GM23338 (cell line): ENCODE results near the gene MAN2A2. TPM values are rescaled to one million over a fixed set of nuclear protein-coding genes. Genes with fewer than 3 reads are reported as not detected.

Experiments
- ATAC-seq: fragments of 200-7000 bp; cut with Tn5 transposase; 3 replicates; pipeline ENCODE4 v1.9.1; 2020
- DNase-seq: peaks from one replicate; pipeline ENCODE4 v3.0.0-alpha.2; 2015; ENCODE audit warnings: low spot score
- H2AFZ ChIP-seq: fragments of 200-600 bp; sonication (generic); 2 replicates; pipeline ENCODE4 v1.8.0; 2016; ENCODE audit warnings: antibody characterized with exemption, mild to moderate bottlenecking, moderate library complexity
- H3F3A ChIP-seq: fragments of 200-600 bp; sonication (generic); replicated peaks from 2 replicates; pipeline ENCODE4 v1.8.0; 2017; ENCODE audit warnings: antibody characterized with exemption, mixed run types, low read depth
- H3K27ac ChIP-seq: fragments of 200-600 bp; sonication (generic); 2 replicates; pipeline ENCODE4 v1.6.1; 2016; ENCODE audit warnings: low read depth
- H3K27me3 ChIP-seq: fragments of 200-600 bp; sonication (generic); 2 replicates; pipeline ENCODE4 v1.8.0; 2016; ENCODE audit warnings: mild to moderate bottlenecking, mixed run types, moderate library complexity; ENCODE audit not compliant: insufficient read depth
- H3K36me3 ChIP-seq: fragments of 200-600 bp; sonication (generic); 2 replicates; pipeline ENCODE4 v1.8.0; 2016; ENCODE audit warnings: mild to moderate bottlenecking; ENCODE audit not compliant: insufficient read depth
- H3K4me1 ChIP-seq: fragments of 200-600 bp; sonication (generic); 2 replicates; pipeline ENCODE4 v1.8.0; 2016; ENCODE audit warnings: mild to moderate bottlenecking, moderate library complexity; ENCODE audit not compliant: insufficient read depth
- H3K4me2 ChIP-seq: fragments of 200-600 bp; sonication (generic); 2 replicates; pipeline ENCODE4 v1.7.1; 2017; ENCODE audit warnings: mixed run types
- H3K4me3 ChIP-seq: fragments of 200-600 bp; sonication (generic); 2 replicates; pipeline ENCODE4 v1.6.1; 2016; ENCODE audit warnings: mixed run types
- H3K79me2 ChIP-seq: fragments of 200-600 bp; sonication (generic); replicated peaks from 2 replicates; pipeline ENCODE4 v1.8.0; 2017; ENCODE audit warnings: mild to moderate bottlenecking; ENCODE audit not compliant: insufficient read depth
- H3K9me2 ChIP-seq: fragments of 200-600 bp; sonication (generic); 2 replicates; pipeline ENCODE4 v1.8.0; 2017; ENCODE audit not compliant: insufficient read depth
- H4K20me1 ChIP-seq: fragments of 200-600 bp; sonication (generic); replicated peaks from 2 replicates; pipeline ENCODE4 v1.8.0; 2017; ENCODE audit warnings: mild to moderate bottlenecking; ENCODE audit not compliant: insufficient read depth
- H3K27ac Mint-ChIP-seq: 2 replicates; pipeline ENCODE4 v1.8.0; 2020; ENCODE audit warnings: inconsistent platforms, mild to moderate bottlenecking, moderate library complexity, mixed read lengths
- H3K27me3 Mint-ChIP-seq: 3 replicates; pipeline ENCODE4 v1.8.0; 2022; ENCODE audit warnings: low read depth, mild to moderate bottlenecking, moderate library complexity, mixed read lengths, inconsistent platforms; ENCODE audit not compliant: insufficient read depth, poor library complexity
- H3K36me3 Mint-ChIP-seq: 3 replicates; pipeline ENCODE4 v1.8.0; 2021; ENCODE audit warnings: low read depth, mild to moderate bottlenecking, inconsistent platforms, moderate library complexity, mixed read lengths
- H3K4me1 Mint-ChIP-seq: 3 replicates; pipeline ENCODE4 v1.8.0; 2020; ENCODE audit warnings: mild to moderate bottlenecking, inconsistent platforms, mixed read lengths
- H3K4me3 Mint-ChIP-seq: 3 replicates; pipeline ENCODE4 v1.8.0; 2021; ENCODE audit warnings: moderate library complexity, mild to moderate bottlenecking, inconsistent platforms, mixed read lengths
- H3K9me3 Mint-ChIP-seq: 3 replicates; pipeline ENCODE4 v1.8.0; 2020; ENCODE audit warnings: moderate library complexity, mild to moderate bottlenecking, inconsistent platforms, mixed read lengths
- ETS1 ChIP-seq: IDR thresholded peaks from 2 replicates; pipeline ENCODE4 v1.6.1; 2016; ENCODE audit warnings: antibody characterized with exemption
- EZH2phosphoT487 ChIP-seq: fragments of 200-600 bp; sonication (generic); IDR thresholded peaks from one replicate; pipeline ENCODE4 v1.8.1; 2018; ENCODE audit warnings: antibody characterized with exemption; ENCODE audit not compliant: unreplicated experiment
- JUNB ChIP-seq: IDR thresholded peaks from one replicate; pipeline ENCODE4 v1.6.1; 2016; ENCODE audit warnings: antibody characterized with exemption; ENCODE audit not compliant: unreplicated experiment
- REST ChIP-seq: IDR thresholded peaks from one replicate; pipeline ENCODE4 v1.6.1; 2018; ENCODE audit warnings: antibody characterized with exemption; ENCODE audit not compliant: unreplicated experiment
- ZNF114 ChIP-seq: fragments of 250-450 bp; sonication (Bioruptor Pico); IDR thresholded peaks from 2 replicates; pipeline ENCODE4 v1.5.0; 2020; ENCODE audit warnings: mild to moderate bottlenecking, moderate library complexity
- polyA plus RNA-seq: library from polyadenylated mRNA; unstranded; fragments of >200 nt; fragmentation: Nextera tagmentation; extraction: Ambion mirVana; gene quantifications from 2 replicates; pipeline ENCODE4 v1.2.1, GENCODE V29; 2016
- total RNA-seq: library from RNA; depleted of rRNA; stranded (reverse); fragments of >200 nt; shearing (Covaris generic); gene quantifications from 2 replicates; pipeline ENCODE4 v1.2.3, GENCODE V29; 2014
- TF ChIP-seq, protein P1 (sequence below), 2 experiments: fragments of 200-600 bp in 1 of 2; sonication (generic) in 1 of 2; conservative IDR thresholded peaks; 2 replicates each; pipeline versions ENCODE4 v1.5.1 to v1.6.1; 2016 to 2017; ENCODE audit warnings: antibody characterized with exemption in 2 of 2, low read depth in 2 of 2, mild to moderate bottlenecking in 2 of 2, moderate library complexity in 1 of 2

MAN2A2 gene
- total and polyA plus RNA-seq, 2 experiments from 2014 or later = 8.2 to 17.1 TPM

DNA sequence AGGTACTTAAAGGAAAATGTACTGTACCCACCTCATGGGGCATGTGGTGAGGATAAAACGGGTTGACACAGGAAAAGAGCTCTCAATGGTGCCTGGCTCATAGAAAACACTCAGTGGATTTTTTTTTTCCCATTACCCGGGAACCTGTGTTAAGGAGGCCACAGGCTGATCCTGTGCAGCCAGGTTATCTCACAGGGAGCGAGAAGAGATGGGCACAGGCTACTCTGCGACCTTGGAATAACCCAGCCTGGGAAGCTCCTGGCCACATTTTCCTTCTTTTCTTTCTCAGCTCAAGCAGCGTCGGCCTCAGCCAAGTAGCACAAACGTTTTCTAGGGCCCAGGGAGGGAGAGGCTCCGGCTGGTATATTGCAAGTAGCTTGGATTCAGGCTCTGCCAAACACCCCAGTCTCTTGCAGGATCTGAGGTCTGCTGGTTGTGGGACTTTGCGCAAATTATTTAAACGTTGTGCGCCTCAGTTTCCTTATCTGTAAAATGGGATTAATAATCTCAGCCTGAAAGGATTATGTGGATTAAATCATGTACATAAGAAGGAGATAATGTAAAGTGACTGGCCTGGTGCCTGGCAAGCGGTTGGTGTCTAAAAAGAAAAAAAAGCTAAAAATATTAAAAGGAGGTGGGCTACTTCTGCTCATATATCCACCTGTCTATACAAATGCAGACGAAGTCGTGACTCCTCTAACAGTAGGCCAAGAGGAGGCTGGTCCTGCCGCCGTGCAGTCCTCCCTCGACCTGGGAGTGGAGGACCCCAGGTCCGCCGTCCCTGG lies 32.6 kb upstream of the MAN2A2 start:
- ATAC-seq (peak; percentile 11), DNase-seq (peak; percentile 49)
- H2AFZ ChIP-seq = peak overlapping the region; percentile 83
- H3K27ac Mint-ChIP-seq = peak overlapping the region; percentile 61; the same call in 1 of the 2 replicates
- H3K4me2 ChIP-seq = peak overlapping the region; percentile 90
- H3K4me3 Mint-ChIP-seq = peak overlapping the region; percentile 77
- H3F3A ChIP-seq = peaks cover 22% of the 10 kb centered on the region
- peak overlapping the region; percentile 76 for H3K4me3 ChIP-seq
- H3K9me2 ChIP-seq = no peaks in the 10 kb centered on the region
- TF ChIP-seq REST (no peak), JUNB (no peak), ZNF114 (CRISPR knock-in tag) (no peak), EZH2phosphoT487 (no peak)
- TF ChIP-seq, protein P1, sequence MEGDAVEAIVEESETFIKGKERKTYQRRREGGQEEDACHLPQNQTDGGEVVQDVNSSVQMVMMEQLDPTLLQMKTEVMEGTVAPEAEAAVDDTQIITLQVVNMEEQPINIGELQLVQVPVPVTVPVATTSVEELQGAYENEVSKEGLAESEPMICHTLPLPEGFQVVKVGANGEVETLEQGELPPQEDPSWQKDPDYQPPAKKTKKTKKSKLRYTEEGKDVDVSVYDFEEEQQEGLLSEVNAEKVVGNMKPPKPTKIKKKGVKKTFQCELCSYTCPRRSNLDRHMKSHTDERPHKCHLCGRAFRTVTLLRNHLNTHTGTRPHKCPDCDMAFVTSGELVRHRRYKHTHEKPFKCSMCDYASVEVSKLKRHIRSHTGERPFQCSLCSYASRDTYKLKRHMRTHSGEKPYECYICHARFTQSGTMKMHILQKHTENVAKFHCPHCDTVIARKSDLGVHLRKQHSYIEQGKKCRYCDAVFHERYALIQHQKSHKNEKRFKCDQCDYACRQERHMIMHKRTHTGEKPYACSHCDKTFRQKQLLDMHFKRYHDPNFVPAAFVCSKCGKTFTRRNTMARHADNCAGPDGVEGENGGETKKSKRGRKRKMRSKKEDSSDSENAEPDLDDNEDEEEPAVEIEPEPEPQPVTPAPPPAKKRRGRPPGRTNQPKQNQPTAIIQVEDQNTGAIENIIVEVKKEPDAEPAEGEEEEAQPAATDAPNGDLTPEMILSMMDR (conservative IDR thresholded peaks at IDR 0.05; ENCODE audit: low read depth in 2 of 2) = no peak
- no peaks in the 10 kb centered on the region; the same call in 2 of the 3 replicates for H3K36me3 Mint-ChIP-seq
- H3K79me2 ChIP-seq = peaks cover 22% of the 10 kb centered on the region
- no peaks in the 10 kb centered on the region for H3K9me3 Mint-ChIP-seq
- H3K4me1 ChIP-seq = peaks cover 55% of the 10 kb centered on the region
- no peaks in the 10 kb centered on the region for H3K27me3 ChIP-seq
- no peaks in the 10 kb centered on the region for H4K20me1 ChIP-seq
- peaks cover 62% of the 10 kb centered on the region for H3K4me1 Mint-ChIP-seq
- no peaks in the 10 kb centered on the region for H3K36me3 ChIP-seq
- peaks cover 11% of the 10 kb centered on the region for H3K27me3 Mint-ChIP-seq
- peak overlapping the region; percentile 85 for H3K27ac ChIP-seq

GRCh38 chr15:90871139-90871715 lies 31.9 kb upstream of the MAN2A2 start:
- no peaks in the 10 kb centered on the region for H3K27me3 ChIP-seq
- H3K36me3 ChIP-seq = no peaks in the 10 kb centered on the region
- peak overlapping the region; percentile 61; the same call in 1 of the 2 replicates for H3K27ac Mint-ChIP-seq
- H3K4me3 ChIP-seq = peak overlapping the region; percentile 76
- H3K27me3 Mint-ChIP-seq = peaks cover 11% of the 10 kb centered on the region
- H3K79me2 ChIP-seq = peaks cover 22% of the 10 kb centered on the region
- ATAC-seq (peak; percentile 4), DNase-seq (peak; percentile 62)
- peaks cover 22% of the 10 kb centered on the region for H3F3A ChIP-seq
- H3K4me3 Mint-ChIP-seq = peak overlapping the region; percentile 77
- peaks cover 62% of the 10 kb centered on the region for H3K4me1 Mint-ChIP-seq
- TF ChIP-seq, protein P1 (conservative IDR thresholded peaks at IDR 0.05; ENCODE audit: low read depth in 2 of 2) = no peak
- TF ChIP-seq ETS1 = no peak
- no peaks in the 10 kb centered on the region; the same call in 2 of the 3 replicates for H3K36me3 Mint-ChIP-seq
- H2AFZ ChIP-seq = peak overlapping the region; percentile 83
- no peaks in the 10 kb centered on the region for H3K9me3 Mint-ChIP-seq
- H4K20me1 ChIP-seq = no peaks in the 10 kb centered on the region
- H3K4me2 ChIP-seq = peak overlapping the region; percentile 90
- H3K4me1 ChIP-seq = peaks cover 55% of the 10 kb centered on the region
- H3K27ac ChIP-seq = peak overlapping the region; percentile 50; the same call in 1 of the 2 replicates
- H3K9me2 ChIP-seq = no peaks in the 10 kb centered on the region
